Esophagus (tissue), 2 donors: Measurements from ENCODE around the gene DUOX1. TPM values are rescaled to one million over a fixed set of nuclear protein-coding genes. Genes with fewer than 3 reads are reported as not detected.
A peak's percentile ranks its signal among the peaks of the same experiment; 100 is the strongest.
"Not testable (repeated sequence)": the region's sequence is repeated elsewhere in the genome, so short reads cannot be mapped to it uniquely, and the experiment has no call there.

Source experiments
- H3K27ac ChIP-seq, 2 donors: one replicate each; pipeline ENCODE4 v1.5.1; 2013; ENCODE audit warnings: low read depth in 2 of 2, mild to moderate bottlenecking in 2 of 2, inconsistent platforms in 1 of 2, low read length in 1 of 2, moderate library complexity in 1 of 2
- H3K27me3 ChIP-seq, 2 donors: one replicate each; pipeline ENCODE4 v1.6.1; 2013; ENCODE audit warnings: low read length in 2 of 2, control low read depth in 1 of 2, mild to moderate bottlenecking in 1 of 2; ENCODE audit not compliant: insufficient read depth in 2 of 2, control insufficient read depth in 1 of 2
- H3K36me3 ChIP-seq, 2 donors: one replicate each; pipeline ENCODE4 v1.6.1; 2013; ENCODE audit warnings: low read length in 1 of 2; ENCODE audit not compliant: control insufficient read depth in 2 of 2, insufficient read depth in 2 of 2
- H3K4me1 ChIP-seq, 2 donors: one replicate each; pipeline ENCODE4 v1.6.1; 2013; ENCODE audit warnings: low read length in 1 of 2; ENCODE audit not compliant: control insufficient read depth in 2 of 2, insufficient read depth in 2 of 2
- H3K4me3 ChIP-seq, 2 donors: one replicate each; pipeline ENCODE4 v1.5.1; 2013; ENCODE audit warnings: low read length in 2 of 2, mild to moderate bottlenecking in 2 of 2, low read depth in 1 of 2, moderate library complexity in 1 of 2
- H3K9me3 ChIP-seq, 2 donors: one replicate each; pipeline ENCODE4 v1.6.1; 2013; ENCODE audit warnings: mild to moderate bottlenecking in 2 of 2, low read depth in 1 of 2, low read length in 1 of 2, moderate library complexity in 1 of 2; ENCODE audit not compliant: control insufficient read depth in 2 of 2, insufficient read depth in 1 of 2
- WGBS, 2 donors: extraction: QIAGEN DNeasy Blood & Tissue Kit; methylation state at CpG; one replicate each; pipeline ENCODE4 v1.1.7; 2013; 5-methylcytosine and 5-hydroxymethylcytosine counted together
- polyA plus RNA-seq, 2 donors: library from polyadenylated mRNA; stranded (reverse); fragments of 200-250 nt; gene quantifications; one replicate each; pipeline ENCODE4 v1.2.3, GENCODE V29; 2013
- donor health status: healthy with polysubstance abuse.
- donor health status: Bipolar disorder and iron deficiency.

DUOX1 gene
- polyA plus RNA-seq, 2 donors = 64.7 to 111 TPM

DNA sequence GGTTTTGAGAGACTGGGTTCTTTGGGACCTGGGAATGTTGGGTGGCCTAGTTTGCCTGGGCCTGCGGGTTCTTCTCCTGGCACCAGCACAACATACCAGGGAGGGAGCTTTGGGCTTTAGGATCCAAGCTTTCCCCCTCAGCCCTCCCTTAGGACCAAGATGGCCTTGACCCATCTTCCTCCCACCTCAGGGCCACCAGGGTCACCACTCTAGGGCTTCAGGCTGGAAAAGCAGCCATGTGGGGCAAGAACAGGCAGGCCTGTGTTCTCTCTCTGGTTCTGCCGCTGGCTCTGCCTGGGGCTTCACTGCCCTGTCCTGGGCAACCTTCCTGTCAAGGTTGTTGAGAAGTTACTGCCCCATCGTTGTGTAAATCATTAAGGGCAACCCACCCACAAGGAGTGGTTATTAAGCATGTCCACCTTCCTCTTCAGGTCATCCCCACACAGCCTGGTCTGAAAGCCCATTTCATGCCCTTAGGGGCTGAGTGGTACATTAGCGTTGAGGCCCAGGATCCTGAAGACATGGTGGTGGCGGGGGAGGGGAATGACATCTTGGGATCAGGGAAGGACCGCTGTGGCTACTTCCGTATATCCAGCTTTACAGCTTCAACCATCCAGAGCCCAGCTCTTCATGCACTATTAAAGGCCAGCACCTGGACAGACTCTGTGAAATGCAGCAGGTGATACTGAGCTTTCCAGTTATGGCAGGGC is 652 bp downstream of the DUOX1 start:
- peaks cover 6 to 12% of the 10 kb centered on the region in 2 donors for H3K4me1 ChIP-seq
- H3K36me3 ChIP-seq = peaks cover 0 to 12% of the 10 kb centered on the region in 2 donors
- H3K9me3 ChIP-seq = no peaks in the 10 kb centered on the region
- peak overlapping the region; percentile 72 to 79 for H3K4me3 ChIP-seq
- peak overlapping the region; percentile 85 to 93 for H3K27ac ChIP-seq
- no peaks in the 10 kb centered on the region for H3K27me3 ChIP-seq
- 58 to 76% methylated on average over 7 of the region's 7 CpGs for WGBS, 2 donors

DNA sequence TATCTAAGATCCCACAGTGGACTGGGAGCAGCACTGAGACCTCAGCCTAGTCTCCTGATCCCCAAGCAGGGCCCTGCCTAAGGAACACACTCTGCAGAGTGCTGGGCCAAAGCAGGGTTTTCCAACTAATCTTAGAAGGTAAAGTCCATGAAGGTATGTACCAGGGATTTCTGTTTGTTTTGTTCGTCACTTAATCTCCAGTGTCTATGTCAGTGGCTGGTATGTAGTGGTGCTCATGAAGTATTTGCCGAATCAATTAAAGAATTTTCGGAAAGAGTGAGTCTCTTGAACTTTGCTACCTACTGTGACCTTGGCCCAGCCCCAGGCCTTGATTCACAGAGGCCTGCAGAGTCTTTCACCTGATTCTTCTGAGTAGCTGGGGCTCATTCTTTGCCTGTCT is 1.7 kb downstream of the DUOX1 start:
- H3K27me3 ChIP-seq = no peaks in the 10 kb centered on the region
- no peaks in the 10 kb centered on the region for H3K9me3 ChIP-seq
- H3K4me1 ChIP-seq = peaks cover 6 to 12% of the 10 kb centered on the region in 2 donors
- peaks cover 0 to 13% of the 10 kb centered on the region in 2 donors for H3K36me3 ChIP-seq
- 77 to 85% methylated on average over 3 of the region's 3 CpGs for WGBS, 2 donors
- H3K4me3 ChIP-seq = peak overlapping the region in 1 of 2 donors; percentile 72
- no peak overlapping the region for H3K27ac ChIP-seq

DNA sequence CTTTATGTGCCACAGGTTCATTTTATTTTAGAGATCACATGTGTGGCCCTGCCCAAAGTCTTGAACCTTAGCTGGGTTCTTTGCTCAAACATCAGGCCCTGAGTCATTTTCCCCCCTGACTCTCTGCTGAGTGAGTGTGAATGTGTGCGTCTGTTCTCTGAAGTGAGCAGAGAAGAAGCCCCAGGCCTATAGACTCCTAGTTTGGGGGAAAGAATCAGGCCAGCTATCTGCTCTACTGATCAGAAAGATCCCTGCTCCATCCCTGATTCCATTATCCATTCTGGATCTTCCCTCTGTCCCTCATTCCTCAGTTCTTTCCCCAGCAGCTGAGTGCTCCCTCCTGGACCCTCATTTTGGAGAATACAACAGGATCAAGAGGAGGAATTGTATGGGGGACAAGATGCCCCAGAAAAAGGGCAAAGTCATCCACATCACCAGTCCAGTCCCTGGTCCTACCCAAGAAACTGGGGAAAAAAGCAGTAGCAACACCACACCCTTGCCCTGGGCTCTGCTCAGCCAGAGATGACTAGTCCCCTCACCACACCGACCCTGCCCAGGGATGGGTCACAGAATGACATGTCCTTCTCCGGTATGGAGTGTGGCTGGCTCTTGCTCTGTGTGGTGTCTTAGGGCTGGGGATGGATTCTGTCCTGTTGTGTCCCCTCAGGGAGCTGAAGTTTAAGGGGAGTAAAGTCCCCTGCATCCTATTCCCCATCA is 3.2 kb downstream of the DUOX1 start:
- Histone ChIP-seq H3K4me1 (peaks cover 6 to 12% of the 10 kb centered on the region in 2 donors), H3K36me3 (peaks cover 0 to 18% of the 10 kb centered on the region in 2 donors)
- WGBS, 2 donors = 52 to 65% methylated on average over 3 of the region's 3 CpGs

DNA sequence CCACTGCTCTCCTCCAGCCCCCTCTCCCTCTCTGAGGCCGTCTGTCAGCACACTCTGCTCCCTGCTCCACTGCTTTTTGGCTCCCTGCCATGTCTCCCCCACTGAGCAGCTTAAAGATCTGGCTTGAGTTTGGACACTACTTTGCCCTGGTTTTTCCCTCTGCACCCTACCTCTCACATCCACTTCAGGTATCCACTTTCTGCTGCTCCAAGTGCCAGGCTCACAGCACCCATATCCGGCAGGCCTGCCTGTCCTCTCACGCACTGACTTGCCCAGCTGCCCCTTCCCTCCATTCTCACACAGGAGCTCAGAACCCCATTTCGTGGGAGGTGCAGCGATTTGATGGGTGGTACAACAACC is 3.7 kb downstream of the DUOX1 start:
- Histone ChIP-seq H3K27me3 (no peaks in the 10 kb centered on the region), H3K4me1 (peaks cover 6 to 12% of the 10 kb centered on the region in 2 donors)

More for the DNA sequence above, 3.2 kb downstream of the DUOX1 start:
- no peak overlapping the region for H3K27ac ChIP-seq
- H3K27me3 ChIP-seq = no peaks in the 10 kb centered on the region
- H3K4me3 ChIP-seq = no peak overlapping the region
- H3K9me3 ChIP-seq = no peaks in the 10 kb centered on the region

DNA sequence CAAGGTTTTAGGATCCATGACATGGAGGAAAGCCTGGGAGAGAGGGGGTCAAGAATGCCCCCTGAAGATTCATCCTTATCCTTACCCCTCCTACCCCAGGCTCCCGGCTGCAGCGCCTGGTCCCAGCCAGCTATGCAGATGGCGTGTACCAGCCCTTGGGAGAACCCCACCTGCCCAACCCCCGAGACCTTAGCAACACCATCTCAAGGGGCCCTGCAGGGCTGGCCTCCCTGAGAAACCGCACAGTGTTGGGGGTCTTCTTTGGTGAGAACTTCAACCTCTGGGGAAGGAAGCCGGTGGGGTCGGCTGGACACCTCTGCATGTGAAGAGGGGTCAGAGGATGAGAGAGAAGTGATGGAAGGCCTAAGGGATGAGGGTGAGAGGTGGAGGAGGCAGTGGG is 4.3 kb downstream of the DUOX1 start:
- Histone ChIP-seq H3K36me3 (peaks cover 0 to 25% of the 10 kb centered on the region in 2 donors), H3K27ac (no peak overlapping the region), H3K4me1 (peaks cover 6 to 12% of the 10 kb centered on the region in 2 donors), H3K9me3 (no peaks in the 10 kb centered on the region), H3K4me3 (no peak overlapping the region), H3K27me3 (no peaks in the 10 kb centered on the region)
- WGBS, 2 donors = 94% methylated on average over 7 of the region's 7 CpGs

More for the DNA sequence above, 3.7 kb downstream of the DUOX1 start:
- H3K4me3 ChIP-seq = no peak overlapping the region
- H3K9me3 ChIP-seq = no peaks in the 10 kb centered on the region
- 50 to 51% methylated on average over 5 of the region's 5 CpGs for WGBS, 2 donors
- H3K27ac ChIP-seq = no peak overlapping the region
- peaks cover 0 to 21% of the 10 kb centered on the region in 2 donors for H3K36me3 ChIP-seq

DNA sequence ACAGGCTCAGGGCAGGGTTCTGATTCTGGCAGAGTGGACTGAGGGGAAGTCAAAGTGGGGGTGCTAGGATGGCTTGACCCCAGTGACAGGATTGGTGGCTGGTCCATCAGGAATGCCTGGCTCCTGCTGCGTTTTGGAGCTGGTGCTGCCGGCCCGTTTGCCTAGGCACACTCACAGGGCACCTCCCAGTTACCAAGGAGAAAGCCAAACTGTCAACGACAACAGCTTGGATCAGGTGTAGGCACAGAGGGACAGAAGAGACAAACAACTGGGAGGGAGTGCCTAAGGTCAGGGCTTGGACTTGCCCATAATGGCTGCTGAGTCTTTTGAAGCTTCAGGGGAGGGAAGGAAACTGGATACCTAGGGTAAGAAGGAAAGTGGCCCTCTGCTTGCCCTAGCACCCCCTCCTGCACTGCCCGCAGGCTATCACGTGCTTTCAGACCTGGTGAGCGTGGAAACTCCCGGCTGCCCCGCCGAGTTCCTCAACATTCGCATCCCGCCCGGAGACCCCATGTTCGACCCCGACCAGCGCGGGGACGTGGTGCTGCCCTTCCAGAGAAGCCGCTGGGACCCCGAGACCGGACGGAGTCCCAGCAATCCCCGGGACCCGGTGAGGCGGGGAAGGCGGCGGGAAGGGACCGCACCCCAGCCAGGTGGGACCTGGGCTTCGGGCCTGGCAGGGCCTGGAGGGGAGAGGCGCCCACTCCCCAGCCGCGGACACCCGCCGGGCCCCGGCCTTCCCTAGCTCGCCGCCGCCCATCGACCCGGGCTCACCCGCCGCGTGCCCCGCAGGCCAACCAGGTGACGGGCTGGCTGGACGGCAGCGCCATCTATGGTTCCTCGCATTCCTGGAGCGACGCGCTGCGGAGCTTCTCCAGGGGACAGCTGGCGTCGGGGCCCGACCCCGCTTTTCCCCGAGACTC is 5.1 kb downstream of the DUOX1 start:
- Histone ChIP-seq H3K4me3 (no peak overlapping the region), H3K4me1 (peaks cover 6 to 12% of the 10 kb centered on the region in 2 donors), H3K9me3 (no peaks in the 10 kb centered on the region), H3K27me3 (no peaks in the 10 kb centered on the region), H3K27ac (peak overlapping the region in 1 of 2 donors; percentile 47), H3K36me3 (peaks cover 0 to 34% of the 10 kb centered on the region in 2 donors)
- 23 to 41% methylated on average over 42 to 57 of the region's 57 CpGs for WGBS, 2 donors

DNA sequence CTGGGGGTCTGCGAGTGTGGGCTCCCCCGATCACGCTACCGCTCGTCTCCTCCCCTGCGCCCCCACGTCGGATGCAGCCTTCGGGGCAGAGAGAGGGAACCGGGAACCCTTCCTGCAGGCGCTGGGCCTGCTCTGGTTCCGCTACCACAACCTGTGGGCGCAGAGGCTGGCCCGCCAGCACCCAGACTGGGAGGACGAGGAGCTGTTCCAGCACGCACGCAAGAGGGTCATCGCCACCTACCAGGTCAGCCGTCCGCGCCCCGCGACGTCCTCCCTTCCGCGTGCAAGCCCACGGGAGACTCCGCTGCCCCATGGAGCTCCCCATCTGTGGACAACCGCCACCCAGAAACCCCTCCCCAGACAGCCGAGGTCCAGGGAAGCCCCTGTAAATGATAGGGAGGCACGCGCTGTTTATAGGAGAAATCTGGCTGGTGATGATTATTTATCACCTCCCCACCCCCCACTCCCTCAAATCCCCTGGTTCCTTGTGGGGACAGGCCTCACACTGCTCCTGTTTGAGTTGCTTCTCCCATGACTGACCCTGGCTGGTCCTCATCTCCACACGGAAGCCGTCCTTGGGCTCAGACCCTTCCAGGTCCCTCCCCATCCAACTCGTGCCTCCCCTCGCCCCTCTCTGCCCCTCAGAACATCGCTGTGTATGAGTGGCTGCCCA is 6.0 kb downstream of the DUOX1 start:
- WGBS, 2 donors = 44 to 51% methylated on average over 8 to 9 of the region's 37 CpGs
- not testable (repeated sequence) for H3K9me3 ChIP-seq, H3K4me3 ChIP-seq, H3K27ac ChIP-seq, H3K27me3 ChIP-seq
- Histone ChIP-seq H3K4me1 (peaks cover 6 to 12% of the 10 kb centered on the region in 2 donors), H3K36me3 (peaks cover 2 to 36% of the 10 kb centered on the region in 2 donors)

DNA sequence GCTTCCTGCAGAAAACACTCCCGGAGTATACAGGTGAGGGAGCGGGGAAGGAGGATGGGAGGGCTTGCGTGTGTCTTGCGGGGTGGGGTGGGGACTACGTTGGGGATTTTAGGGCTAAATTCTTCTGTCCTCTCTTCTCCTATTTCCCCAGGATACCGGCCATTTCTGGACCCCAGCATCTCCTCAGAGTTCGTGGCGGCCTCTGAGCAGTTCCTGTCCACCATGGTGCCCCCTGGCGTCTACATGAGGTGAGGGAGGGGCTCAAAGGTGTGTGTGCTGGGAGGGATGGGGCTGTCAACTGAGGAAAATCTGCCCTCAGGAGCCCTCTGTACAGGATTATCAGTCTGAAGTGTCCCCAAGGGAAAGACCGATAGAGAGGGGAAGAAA is 6.6 kb downstream of the DUOX1 start:
- Histone ChIP-seq H3K36me3 (peaks cover 4 to 42% of the 10 kb centered on the region in 2 donors), H3K27me3 (no peaks in the 10 kb centered on the region), H3K27ac (no peak overlapping the region), H3K4me1 (peaks cover 6 to 12% of the 10 kb centered on the region in 2 donors), H3K4me3 (no peak overlapping the region), H3K9me3 (no peaks in the 10 kb centered on the region)
- 41 to 50% methylated on average over 10 of the region's 10 CpGs for WGBS, 2 donors

DNA sequence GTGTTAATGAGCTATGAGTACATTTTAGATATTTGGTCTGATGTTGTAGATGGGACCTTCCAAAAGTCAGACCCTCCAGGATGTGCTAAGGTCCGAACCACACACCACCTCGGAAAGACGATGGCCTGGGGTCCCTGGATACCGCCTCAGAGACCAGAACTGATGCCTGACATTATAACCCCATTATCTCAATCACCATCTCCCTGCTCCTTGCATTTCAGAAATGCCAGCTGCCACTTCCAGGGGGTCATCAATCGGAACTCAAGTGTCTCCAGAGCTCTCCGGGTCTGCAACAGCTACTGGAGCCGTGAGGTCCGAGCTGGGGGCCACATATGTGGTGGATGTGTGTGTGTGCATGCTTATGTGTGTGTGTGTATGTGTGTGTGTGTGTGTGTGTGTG is 7.9 kb downstream of the DUOX1 start:
- Histone ChIP-seq H3K27ac (no peak overlapping the region), H3K4me1 (peaks cover 6 to 12% of the 10 kb centered on the region in 2 donors), H3K36me3 (peaks cover 4 to 51% of the 10 kb centered on the region in 2 donors), H3K4me3 (no peak overlapping the region), H3K27me3 (no peaks in the 10 kb centered on the region), H3K9me3 (no peaks in the 10 kb centered on the region)
- 84 to 86% methylated on average over 8 of the region's 8 CpGs for WGBS, 2 donors
